Measurements from ENCODE around the gene MAU2.
A peak's percentile ranks its signal among the peaks of the same experiment; 100 is the strongest.

Gene MAU2

DNA sequence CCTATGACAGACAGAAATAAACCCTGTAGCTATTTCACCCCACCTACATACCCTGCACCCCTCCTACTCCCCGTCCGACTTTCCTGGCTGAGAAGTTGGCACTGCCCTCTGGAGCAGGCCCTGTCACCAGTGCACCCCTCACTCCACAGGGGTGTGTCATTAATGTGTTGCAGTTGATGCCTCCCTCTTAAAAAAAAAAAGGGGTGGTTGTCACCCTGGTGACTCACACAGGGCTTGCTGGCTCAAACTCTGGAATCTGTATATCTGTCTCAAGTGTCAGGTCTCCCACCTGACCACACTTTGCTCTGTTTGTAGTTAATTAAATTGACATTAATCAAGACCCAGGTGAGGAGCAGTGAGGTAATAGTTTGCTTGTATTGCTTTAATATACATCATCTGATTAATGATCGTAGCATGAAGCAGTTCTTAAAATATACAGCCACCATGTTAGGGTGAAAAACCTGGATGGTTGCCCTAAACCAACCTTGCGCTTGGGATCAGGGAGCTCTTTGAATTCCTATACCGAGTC, 82.8 kb downstream of the MAU2 start:
- DNase-seq (ENCODE audit: low read depth), result no peak
- TF ChIP-seq, protein P1, sequence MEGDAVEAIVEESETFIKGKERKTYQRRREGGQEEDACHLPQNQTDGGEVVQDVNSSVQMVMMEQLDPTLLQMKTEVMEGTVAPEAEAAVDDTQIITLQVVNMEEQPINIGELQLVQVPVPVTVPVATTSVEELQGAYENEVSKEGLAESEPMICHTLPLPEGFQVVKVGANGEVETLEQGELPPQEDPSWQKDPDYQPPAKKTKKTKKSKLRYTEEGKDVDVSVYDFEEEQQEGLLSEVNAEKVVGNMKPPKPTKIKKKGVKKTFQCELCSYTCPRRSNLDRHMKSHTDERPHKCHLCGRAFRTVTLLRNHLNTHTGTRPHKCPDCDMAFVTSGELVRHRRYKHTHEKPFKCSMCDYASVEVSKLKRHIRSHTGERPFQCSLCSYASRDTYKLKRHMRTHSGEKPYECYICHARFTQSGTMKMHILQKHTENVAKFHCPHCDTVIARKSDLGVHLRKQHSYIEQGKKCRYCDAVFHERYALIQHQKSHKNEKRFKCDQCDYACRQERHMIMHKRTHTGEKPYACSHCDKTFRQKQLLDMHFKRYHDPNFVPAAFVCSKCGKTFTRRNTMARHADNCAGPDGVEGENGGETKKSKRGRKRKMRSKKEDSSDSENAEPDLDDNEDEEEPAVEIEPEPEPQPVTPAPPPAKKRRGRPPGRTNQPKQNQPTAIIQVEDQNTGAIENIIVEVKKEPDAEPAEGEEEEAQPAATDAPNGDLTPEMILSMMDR (IDR thresholded peaks at IDR 0.05; ENCODE audit: insufficient read depth, low read depth, low read length, missing control alignments), result no peak

GRCh38 chr19:19404879-19405860, 84.5 kb downstream of the MAU2 start, which contains the start of gene GATAD2A:
TSS of gene GATAD2A (plus strand) at chr19:19405675. CDS start at chr19:19465346, 59,671 bp downstream.
- DNase-seq (ENCODE audit: low read depth), result peak; percentile 96
- H3K4me3 ChIP-seq (ENCODE audit: low read depth, low read length), result peak within 1 kb of the TSS; percentile 81
- TF ChIP-seq, protein P1 (IDR thresholded peaks at IDR 0.05; ENCODE audit: insufficient read depth, low read depth, low read length, missing control alignments), result peak; percentile 21

More for the DNA sequence above, 82.8 kb downstream of the MAU2 start:
- no peak overlapping the region for H3K4me3 ChIP-seq (ENCODE audit: low read depth, low read length)

DNA sequence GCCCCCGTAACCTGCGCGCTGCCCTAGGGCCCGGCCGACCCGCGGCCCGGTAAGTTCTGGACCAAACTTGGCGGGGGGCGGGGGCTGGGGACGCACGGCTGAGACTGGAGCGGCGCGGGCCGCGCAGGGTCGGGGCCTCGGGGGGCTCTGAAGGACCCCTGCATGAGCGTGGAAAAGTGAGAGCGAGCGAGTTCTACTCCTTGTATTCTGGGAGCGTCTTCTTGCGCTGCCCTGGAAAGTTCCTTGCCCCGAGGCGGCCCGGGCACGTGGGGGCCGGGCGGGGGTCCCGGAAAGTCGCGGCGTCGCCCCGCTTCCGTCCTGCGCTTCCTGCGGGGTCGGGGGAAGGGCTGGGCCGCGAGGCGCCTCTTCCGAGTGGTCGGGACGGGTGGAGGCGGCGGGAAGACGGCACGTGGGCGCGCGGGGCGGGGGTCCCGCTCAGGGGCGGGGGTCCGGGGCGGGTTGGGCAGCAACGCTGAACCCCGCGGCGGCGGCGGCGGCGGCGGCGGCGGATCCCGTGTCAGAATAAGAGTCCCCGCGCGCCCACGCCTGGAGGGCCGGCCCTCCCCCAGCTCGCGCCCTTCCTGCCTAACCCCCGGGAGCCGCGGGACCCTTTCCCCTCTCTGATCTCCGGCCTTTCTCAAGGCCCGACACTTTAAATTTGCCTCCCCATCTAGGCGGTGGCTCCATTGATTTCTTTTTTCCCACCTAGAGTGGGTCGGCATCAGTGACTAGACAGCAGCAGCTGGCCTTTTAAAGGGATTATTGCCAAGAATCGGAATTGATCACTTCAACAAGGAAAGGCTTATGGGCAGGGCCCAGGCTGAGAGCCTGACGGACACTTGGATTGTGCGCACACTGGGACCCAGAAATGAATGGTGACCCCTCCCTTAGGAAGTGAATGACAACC, 85.6 kb downstream of the MAU2 start:
- peak overlapping the region; percentile 81 for H3K4me3 ChIP-seq (ENCODE audit: low read depth, low read length)
- DNase-seq (ENCODE audit: low read depth), result peak; percentile 52
- TF ChIP-seq, protein P1 (IDR thresholded peaks at IDR 0.05; ENCODE audit: insufficient read depth, low read depth, low read length, missing control alignments), result no peak

DNA sequence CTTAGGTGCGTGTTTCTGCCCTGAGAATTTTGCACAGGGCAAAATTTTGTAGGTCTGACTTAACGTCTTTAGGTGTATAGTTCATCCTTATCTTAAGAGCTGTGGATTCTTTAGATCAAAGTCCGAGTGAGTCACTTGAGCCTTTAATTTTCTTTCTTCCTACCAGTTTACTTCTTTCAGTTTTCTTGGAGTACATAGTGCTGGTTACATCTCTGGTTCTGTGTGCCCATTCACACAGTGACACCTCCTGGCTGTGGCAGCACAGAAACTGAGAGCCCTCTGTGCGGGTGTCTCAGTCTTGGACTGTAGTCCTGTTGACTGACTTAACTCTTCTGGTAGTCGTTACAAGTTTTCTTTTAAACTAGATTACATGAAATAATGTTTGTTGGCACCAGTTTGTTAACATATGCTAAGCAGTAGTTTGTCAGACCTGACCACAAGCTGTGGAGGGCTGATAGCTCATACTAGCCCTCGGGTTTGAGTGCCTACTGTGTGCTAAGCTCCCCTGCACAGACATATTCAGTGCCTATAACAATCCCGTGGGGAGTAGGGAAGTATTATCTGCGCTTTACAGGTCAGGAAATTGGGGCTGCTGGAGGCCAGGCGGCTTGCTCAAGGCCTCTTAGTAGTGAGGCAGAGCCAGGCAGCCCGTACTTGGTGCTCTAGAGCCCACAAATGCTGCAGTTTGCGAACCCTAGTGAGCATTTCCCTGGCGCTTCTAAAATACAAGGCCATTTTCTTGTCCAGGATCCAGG, 86.4 kb downstream of the MAU2 start:
- TF ChIP-seq, protein P1 (IDR thresholded peaks at IDR 0.05; ENCODE audit: insufficient read depth, low read depth, low read length, missing control alignments), result peak; percentile 31
- peak; percentile 74 for DNase-seq (ENCODE audit: low read depth)
- peak overlapping the region; percentile 81 for H3K4me3 ChIP-seq (ENCODE audit: low read depth, low read length)

DNA sequence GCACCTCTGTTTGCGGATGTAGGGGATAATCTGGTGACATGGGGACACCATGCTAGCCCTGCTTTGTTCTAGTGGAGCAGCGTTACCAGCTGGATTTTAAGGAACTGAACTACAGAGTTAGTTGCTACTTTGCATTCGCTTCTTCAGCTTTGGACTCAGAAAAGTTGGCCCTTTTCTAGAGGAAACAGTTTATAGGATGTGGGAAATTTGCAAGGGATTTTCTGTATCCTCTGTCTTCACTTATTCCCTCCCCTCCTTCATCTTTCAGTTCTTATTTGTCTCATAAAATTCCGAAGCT, 87.0 kb downstream of the MAU2 start:
- H3K4me3 ChIP-seq (ENCODE audit: low read depth, low read length), result no peak overlapping the region
- no peak for DNase-seq (ENCODE audit: low read depth)
- TF ChIP-seq, protein P1 (IDR thresholded peaks at IDR 0.05; ENCODE audit: insufficient read depth, low read depth, low read length, missing control alignments), result no peak

Measured in GM12865 (cell line).